Breast epithelium (tissue), 3 donors: ENCODE results near the gene EGFL6.

Source experiments
- POLR2A ChIP-seq: fragments of 450-650 bp; IDR thresholded peaks from one replicate; pipeline ENCODE4 v1.6.1; 2016; ENCODE audit warnings: antibody characterized with exemption, mild to moderate bottlenecking, moderate library complexity
- POLR2AphosphoS5 ChIP-seq, 3 donors: sonication (generic); formaldehyde crosslinking; IDR thresholded peaks; one replicate each; pipeline ENCODE4 v1.6.1; 2017; ENCODE audit warnings: antibody characterized with exemption in 3 of 3
- TF ChIP-seq, protein P1 (sequence below), 3 donors: fragments of 450-650 bp; IDR thresholded peaks; one replicate each; pipeline ENCODE4 v1.5.1; 2016 to 2017; ENCODE audit warnings: antibody characterized with exemption in 3 of 3, mild to moderate bottlenecking in 3 of 3, moderate library complexity in 3 of 3

DNA sequence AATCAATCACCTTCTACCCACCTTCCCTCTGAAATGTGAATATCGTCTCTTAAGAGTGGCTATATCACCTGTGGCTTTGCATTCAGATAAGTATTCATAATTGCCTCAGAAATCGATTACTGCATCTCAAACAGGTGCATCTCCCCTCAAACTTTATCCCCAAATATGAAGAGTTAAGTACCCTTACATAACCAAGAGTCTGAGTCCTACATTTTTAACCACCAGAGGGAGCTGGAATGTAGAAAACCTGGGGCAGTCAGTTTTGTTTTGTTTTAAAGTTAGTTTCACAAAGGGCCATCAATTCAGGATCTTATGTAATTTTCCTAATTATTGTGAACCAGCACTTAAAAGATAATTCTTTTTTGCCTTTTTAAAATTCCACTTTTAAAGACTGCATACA, 89.2 kb downstream of the EGFL6 start:
- TF ChIP-seq, protein P1, sequence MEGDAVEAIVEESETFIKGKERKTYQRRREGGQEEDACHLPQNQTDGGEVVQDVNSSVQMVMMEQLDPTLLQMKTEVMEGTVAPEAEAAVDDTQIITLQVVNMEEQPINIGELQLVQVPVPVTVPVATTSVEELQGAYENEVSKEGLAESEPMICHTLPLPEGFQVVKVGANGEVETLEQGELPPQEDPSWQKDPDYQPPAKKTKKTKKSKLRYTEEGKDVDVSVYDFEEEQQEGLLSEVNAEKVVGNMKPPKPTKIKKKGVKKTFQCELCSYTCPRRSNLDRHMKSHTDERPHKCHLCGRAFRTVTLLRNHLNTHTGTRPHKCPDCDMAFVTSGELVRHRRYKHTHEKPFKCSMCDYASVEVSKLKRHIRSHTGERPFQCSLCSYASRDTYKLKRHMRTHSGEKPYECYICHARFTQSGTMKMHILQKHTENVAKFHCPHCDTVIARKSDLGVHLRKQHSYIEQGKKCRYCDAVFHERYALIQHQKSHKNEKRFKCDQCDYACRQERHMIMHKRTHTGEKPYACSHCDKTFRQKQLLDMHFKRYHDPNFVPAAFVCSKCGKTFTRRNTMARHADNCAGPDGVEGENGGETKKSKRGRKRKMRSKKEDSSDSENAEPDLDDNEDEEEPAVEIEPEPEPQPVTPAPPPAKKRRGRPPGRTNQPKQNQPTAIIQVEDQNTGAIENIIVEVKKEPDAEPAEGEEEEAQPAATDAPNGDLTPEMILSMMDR (IDR thresholded peaks at IDR 0.05) = peak; percentile 46 to 76 (median 54)
- no peak for TF ChIP-seq POLR2A
- no peak for TF ChIP-seq POLR2AphosphoS5 (IDR thresholded peaks at IDR 0.05)
